ENCODE measurements around the gene TBC1D30.

TBC1D30 gene

DNA sequence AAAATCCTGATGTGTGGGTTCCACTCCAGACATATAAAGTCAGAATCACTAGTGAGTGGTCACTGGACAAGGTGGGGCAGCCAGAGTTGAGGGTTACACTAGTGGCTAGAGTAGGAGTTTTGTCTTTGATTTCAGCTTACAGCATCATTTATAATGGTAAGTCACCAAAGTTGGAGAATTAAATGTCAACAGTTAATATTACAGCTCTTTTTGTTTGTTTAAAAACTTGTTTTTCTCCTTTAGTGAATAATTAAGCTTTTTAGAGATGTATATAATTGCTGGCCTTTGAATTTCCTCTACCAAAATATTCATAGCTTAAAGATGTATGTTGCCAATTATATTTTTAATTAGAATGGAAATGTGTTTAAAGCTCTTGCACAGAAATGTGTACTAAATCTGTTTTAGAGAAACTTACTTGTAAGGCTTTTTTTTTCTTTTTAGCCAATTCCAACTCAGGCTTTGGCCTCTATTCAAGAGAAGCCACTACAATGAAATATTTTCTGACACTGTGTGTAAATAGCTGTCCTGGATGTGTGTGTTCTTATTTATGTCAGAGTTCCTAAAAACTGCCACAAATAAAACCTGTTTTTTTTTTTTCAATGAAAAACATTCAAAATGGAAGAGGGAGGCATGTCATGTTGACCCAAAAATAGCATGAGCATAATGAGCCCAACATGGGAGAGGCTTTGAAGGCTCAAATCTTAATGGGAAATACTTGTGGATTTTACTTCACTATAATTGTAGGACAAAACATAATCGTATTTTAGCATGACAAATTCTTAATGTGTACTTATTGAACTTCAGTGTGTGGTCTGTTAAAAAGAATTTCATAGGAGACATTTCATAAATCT lies 92.2 kb downstream of the TBC1D30 start:
- H3K9me3 ChIP-seq (ENCODE audit: insufficient read depth, low read length) = no peaks in the 10 kb centered on the region
- TF ChIP-seq, protein P1, sequence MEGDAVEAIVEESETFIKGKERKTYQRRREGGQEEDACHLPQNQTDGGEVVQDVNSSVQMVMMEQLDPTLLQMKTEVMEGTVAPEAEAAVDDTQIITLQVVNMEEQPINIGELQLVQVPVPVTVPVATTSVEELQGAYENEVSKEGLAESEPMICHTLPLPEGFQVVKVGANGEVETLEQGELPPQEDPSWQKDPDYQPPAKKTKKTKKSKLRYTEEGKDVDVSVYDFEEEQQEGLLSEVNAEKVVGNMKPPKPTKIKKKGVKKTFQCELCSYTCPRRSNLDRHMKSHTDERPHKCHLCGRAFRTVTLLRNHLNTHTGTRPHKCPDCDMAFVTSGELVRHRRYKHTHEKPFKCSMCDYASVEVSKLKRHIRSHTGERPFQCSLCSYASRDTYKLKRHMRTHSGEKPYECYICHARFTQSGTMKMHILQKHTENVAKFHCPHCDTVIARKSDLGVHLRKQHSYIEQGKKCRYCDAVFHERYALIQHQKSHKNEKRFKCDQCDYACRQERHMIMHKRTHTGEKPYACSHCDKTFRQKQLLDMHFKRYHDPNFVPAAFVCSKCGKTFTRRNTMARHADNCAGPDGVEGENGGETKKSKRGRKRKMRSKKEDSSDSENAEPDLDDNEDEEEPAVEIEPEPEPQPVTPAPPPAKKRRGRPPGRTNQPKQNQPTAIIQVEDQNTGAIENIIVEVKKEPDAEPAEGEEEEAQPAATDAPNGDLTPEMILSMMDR (IDR thresholded peaks at IDR 0.05; ENCODE audit: low read depth, low read length) = no peak
- no peak for TF ChIP-seq EZH2phosphoT487 (IDR thresholded peaks at IDR 0.05; ENCODE audit: low read depth)
- no peak overlapping the region for H2AFZ ChIP-seq (ENCODE audit: low read depth, low read length)
- H3K27me3 ChIP-seq (ENCODE audit: low read depth, low read length) = 0 out of 2 replicates have a peak, but pooled peaks cover 3% of the 10 kb centered on the region
- no peaks in the 10 kb centered on the region for H3K4me1 ChIP-seq (ENCODE audit: low read length)
- H3K9ac ChIP-seq (ENCODE audit: low read length) = no peak overlapping the region
- no peaks in the 10 kb centered on the region for H4K20me1 ChIP-seq (ENCODE audit: insufficient read depth, low read length)
- H3K4me3 ChIP-seq (ENCODE audit: low read length) = no peak overlapping the region
- no peaks in the 10 kb centered on the region for H3K36me3 ChIP-seq (replicated peaks; ENCODE audit: low read depth, low read length)
- no peaks in the 10 kb centered on the region for H3K79me2 ChIP-seq (ENCODE audit: low read length)
- no peak overlapping the region for H3K27ac ChIP-seq (ENCODE audit: low read length)
- no peak overlapping the region for H3K4me2 ChIP-seq (ENCODE audit: low read length)

DNA sequence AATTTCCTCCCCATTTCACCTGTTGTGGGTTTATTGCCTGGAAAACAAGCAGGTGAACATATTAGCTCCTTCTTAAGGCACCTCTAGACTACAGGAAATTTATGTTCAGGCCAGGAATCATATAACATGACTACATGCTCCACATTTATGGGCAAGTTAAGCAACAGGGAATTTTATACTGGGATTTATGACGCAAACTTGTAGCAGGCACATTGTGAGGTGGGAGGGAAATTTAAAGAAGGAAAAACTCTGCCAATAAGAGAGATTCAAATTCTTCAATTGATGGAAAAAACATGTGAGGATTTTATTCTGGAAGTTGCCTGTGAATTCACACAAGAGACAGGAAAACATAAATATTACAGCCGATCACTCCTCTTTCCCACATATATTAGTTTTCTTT lies 93.9 kb downstream of the TBC1D30 start:
- H3K4me2 ChIP-seq (ENCODE audit: low read length) = no peak overlapping the region
- peaks cover 4% of the 10 kb centered on the region for H3K4me1 ChIP-seq (ENCODE audit: low read length)
- no peaks in the 10 kb centered on the region for H3K9me3 ChIP-seq (ENCODE audit: insufficient read depth, low read length)
- no peak overlapping the region for H3K9ac ChIP-seq (ENCODE audit: low read length)
- H3K79me2 ChIP-seq (ENCODE audit: low read length) = no peaks in the 10 kb centered on the region
- no peak overlapping the region for H2AFZ ChIP-seq (ENCODE audit: low read depth, low read length)
- H4K20me1 ChIP-seq (ENCODE audit: insufficient read depth, low read length) = no peaks in the 10 kb centered on the region
- TF ChIP-seq, protein P1 (IDR thresholded peaks at IDR 0.05; ENCODE audit: low read depth, low read length) = no peak
- no peak for TF ChIP-seq EZH2phosphoT487 (IDR thresholded peaks at IDR 0.05; ENCODE audit: low read depth)
- 0 out of 2 replicates have a peak, but pooled peaks cover 3% of the 10 kb centered on the region for H3K27me3 ChIP-seq (ENCODE audit: low read depth, low read length)
- no peaks in the 10 kb centered on the region for H3K36me3 ChIP-seq (replicated peaks; ENCODE audit: low read depth, low read length)
- H3K4me3 ChIP-seq (ENCODE audit: low read length) = no peak overlapping the region
- H3K27ac ChIP-seq (ENCODE audit: low read length) = no peak overlapping the region

DNA sequence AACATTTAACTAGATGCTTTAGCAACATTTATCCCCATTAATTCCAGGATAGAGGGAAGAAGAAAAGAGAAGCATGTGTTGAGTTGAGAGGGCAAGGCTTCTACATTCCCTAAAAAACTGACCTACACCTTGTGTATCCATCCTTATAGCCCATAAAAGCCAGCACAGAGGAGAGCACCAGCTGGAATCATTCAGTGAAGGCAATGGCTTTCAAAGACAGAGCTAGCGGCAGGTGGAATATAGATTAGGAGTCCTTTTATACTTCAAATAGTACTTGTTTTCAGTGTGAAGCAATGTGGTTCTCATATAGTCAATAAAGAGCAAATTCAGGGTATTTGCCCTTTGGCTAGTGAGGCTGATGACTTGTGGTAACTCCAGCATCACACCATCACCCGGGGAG lies 94.4 kb downstream of the TBC1D30 start:
- no peaks in the 10 kb centered on the region for H4K20me1 ChIP-seq (ENCODE audit: insufficient read depth, low read length)
- peaks cover 8% of the 10 kb centered on the region for H3K4me1 ChIP-seq (ENCODE audit: low read length)
- H3K36me3 ChIP-seq (replicated peaks; ENCODE audit: low read depth, low read length) = no peaks in the 10 kb centered on the region
- TF ChIP-seq, protein P1 (IDR thresholded peaks at IDR 0.05; ENCODE audit: low read depth, low read length) = no peak
- TF ChIP-seq EZH2phosphoT487 (IDR thresholded peaks at IDR 0.05; ENCODE audit: low read depth) = no peak
- H3K27ac ChIP-seq (ENCODE audit: low read length) = no peak overlapping the region
- H3K27me3 ChIP-seq (ENCODE audit: low read depth, low read length) = 0 out of 2 replicates have a peak, but pooled peaks cover 3% of the 10 kb centered on the region
- H3K4me2 ChIP-seq (ENCODE audit: low read length) = no peak overlapping the region
- no peaks in the 10 kb centered on the region for H3K79me2 ChIP-seq (ENCODE audit: low read length)
- no peak overlapping the region for H2AFZ ChIP-seq (ENCODE audit: low read depth, low read length)
- H3K9me3 ChIP-seq (ENCODE audit: insufficient read depth, low read length) = no peaks in the 10 kb centered on the region
- H3K4me3 ChIP-seq (ENCODE audit: low read length) = no peak overlapping the region
- no peak overlapping the region for H3K9ac ChIP-seq (ENCODE audit: low read length)

DNA sequence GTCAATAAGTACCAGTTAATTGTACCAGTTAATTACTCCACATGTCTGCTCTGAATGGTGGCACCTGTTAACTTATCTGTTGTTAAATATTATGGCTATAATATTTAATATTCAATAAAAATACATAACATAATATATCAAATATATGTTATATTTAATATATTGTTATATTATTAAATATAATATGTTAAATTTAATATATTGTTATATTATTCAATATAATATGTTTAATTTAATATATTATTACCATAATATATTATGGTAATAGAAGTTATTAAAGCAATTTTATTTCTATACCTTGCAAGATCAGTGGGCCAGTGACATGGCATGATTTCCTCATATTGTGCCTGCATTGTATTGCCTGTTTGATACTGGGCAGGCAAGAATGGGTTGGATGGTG lies 98.4 kb downstream of the TBC1D30 start:
- Histone ChIP-seq H3K27me3 (ENCODE audit: low read depth, low read length) (0 out of 2 replicates have a peak, but pooled peaks cover 3% of the 10 kb centered on the region), H3K4me1 (ENCODE audit: low read length) (peaks cover 9% of the 10 kb centered on the region), H3K4me2 (ENCODE audit: low read length) (no peak overlapping the region), H3K9me3 (ENCODE audit: insufficient read depth, low read length) (no peaks in the 10 kb centered on the region), H2AFZ (ENCODE audit: low read depth, low read length) (no peak overlapping the region), H3K27ac (ENCODE audit: low read length) (no peak overlapping the region), H3K9ac (ENCODE audit: low read length) (no peak overlapping the region), H3K79me2 (ENCODE audit: low read length) (no peaks in the 10 kb centered on the region), H3K36me3 (replicated peaks; ENCODE audit: low read depth, low read length) (no peaks in the 10 kb centered on the region), H3K4me3 (ENCODE audit: low read length) (no peak overlapping the region), H4K20me1 (ENCODE audit: insufficient read depth, low read length) (no peaks in the 10 kb centered on the region)
- TF ChIP-seq, protein P1 (IDR thresholded peaks at IDR 0.05; ENCODE audit: low read depth, low read length) = no peak
- no peak for TF ChIP-seq EZH2phosphoT487 (IDR thresholded peaks at IDR 0.05; ENCODE audit: low read depth)

Measured in OCI-LY3 (cell line).